Left ventricle myocardium superior (tissue), 1 donor: ENCODE results near the gene NAA25. TPM values are rescaled to one million over a fixed set of nuclear protein-coding genes. Genes with fewer than 3 reads are reported as not detected.
"Not testable (repeated sequence)": the region's sequence is repeated elsewhere in the genome, so short reads cannot be mapped to it uniquely, and the experiment has no call there.

ENCODE experiments used
- ATAC-seq: fragments of 200-7000 bp; cut with Tn5 transposase; one replicate; pipeline ENCODE4 v1.9.1; 2020; ENCODE audit warnings: mild to moderate bottlenecking, moderate library complexity
- DNase-seq: peaks from one replicate; pipeline ENCODE4 v3.0.0-alpha.2; 2020
- intact Hi-C: fragments of 100-400 bp; cut with micrococcal nuclease; formaldehyde crosslinking; loops from one replicate; pipeline ENCODE4 v1.11.0; 2022
- total RNA-seq: library from RNA; stranded (reverse); fragmentation: NEBNext Ultra II Directional; extraction: Animal tissue kit (Norgen Biotek cat#: 25700); gene quantifications from one replicate; pipeline ENCODE4 v1.2.1, GENCODE V29; 2021
- donor health status: DM: no; HTN: yes; CAD: no; lungs with severe emphysema.

NAA25 gene
- total RNA-seq, 1 donor from 2014 or later, result 17.8 TPM

DNA sequence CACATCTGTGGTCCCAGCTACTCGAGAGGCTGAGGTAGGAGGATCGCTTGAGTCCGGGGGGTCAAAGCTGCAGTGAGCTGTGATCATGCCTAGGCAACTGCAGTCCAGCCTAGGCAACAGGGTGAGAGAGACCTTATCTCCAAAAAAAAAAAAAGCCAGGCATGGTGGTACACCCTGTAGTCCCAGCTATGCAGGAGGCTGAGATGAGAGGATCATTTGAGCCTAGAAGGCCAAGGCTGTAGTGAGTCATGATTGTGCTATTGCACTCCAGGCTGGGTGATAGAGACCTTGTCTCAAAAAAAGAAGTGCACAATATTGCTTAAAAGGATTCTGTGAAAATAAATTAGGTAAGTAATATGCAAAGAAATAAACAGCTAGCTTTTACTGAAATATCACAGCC is 17.0 kb downstream of the NAA25 start:
- intact Hi-C loops, result no loop called here
- DNase-seq (no peak), ATAC-seq (no peak)

DNA sequence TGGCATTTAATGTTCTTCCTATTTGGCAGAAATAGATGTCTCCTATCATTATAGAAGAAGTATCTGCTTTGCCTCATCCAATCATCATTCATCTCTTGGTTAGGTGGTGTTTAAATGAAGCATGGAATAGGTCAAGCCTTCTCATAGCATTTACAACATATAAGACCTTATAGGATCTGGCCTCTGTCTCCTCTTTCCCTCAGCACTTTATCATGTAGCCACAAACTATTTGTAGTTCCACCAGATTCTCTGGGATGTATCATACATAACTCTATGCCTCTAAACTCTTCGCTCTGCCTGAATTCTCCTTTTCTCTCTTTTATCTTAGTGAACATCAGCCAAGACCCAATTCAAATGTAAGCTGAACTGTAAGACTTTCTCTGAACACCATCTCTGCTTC is 20.7 kb downstream of the NAA25 start:
- ATAC-seq (no peak), DNase-seq (no peak)
- intact Hi-C loops, result no loop called here

DNA sequence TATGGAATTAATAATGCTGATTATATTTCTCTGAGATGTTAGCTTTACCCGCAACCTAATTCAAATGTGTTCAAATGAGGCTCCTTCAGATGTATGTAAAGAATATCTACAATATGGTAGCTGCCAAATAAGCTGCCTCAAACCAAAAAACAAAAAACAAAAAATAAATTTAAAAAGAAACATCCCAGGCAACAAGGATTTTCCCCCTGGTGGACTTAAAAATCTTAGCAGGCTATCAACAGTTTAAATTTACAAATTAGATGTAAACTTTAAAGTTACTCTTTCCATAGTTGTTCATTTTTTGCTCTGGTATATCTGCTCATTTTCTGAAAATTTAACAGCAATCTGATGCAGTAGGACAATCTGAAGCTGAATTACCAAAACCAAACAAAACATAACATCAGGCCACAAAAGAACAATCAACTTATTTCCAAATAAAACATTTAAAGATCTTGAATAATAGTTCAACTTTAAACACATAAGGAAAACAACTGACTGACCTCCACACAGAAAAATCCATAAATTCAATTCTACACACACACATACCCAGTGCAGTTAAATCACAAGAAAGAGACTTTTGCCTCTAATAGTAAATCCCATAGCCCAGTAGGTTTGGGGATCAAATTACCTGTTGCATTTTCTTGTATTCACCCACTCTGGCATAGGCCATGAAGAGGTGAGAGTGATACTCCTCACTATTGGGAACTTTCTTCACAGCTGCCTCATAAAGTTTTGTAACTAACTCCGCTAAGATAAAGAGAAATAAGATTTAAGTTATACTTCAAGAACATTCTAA is 21.3 kb downstream of the NAA25 start:
- ATAC-seq, result no peak
- intact Hi-C loops, result no loop called here
- no peak for DNase-seq

DNA sequence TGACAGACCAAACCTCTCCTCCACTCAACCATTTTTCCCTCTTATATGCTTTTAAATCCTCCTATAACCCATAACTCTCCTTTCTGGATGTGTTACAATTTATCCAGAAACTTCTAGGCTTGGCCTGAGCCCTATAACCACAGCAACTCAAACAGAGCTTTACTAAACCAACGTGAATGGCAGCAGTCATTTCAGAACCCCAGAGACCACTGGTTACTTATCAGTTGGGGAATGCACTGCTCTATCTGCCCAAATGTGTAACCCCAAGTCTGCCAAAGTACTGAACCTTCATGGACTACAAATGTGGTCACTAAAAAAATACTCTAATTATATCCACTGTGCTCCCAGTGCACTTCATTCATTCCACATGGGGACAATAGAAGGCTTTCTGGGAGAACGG is 42.0 kb downstream of the NAA25 start:
- intact Hi-C loops, result no loop called here
- ATAC-seq, result no peak
- no peak for DNase-seq

DNA sequence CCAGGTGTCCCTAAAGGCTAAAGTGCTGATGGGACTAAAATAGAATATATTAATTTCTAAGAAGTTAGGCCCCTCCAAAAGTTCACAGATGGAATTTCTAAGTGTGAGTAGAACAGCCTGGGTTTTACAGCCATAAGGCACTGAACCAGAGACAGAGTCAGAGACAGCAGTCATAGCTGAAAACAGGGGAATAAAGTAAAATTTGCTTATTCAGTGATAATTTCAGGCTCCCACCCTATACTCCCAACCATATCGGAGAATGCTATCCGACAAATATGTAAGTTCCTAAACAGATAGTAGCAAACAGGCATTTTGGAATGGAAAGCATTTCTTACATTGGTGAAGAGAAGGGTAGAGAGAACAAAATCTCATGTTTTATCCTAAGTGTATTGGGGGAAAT is 45.3 kb downstream of the NAA25 start:
- DNase-seq (no peak), ATAC-seq (no peak)
- intact Hi-C loops, result no loop called here

DNA sequence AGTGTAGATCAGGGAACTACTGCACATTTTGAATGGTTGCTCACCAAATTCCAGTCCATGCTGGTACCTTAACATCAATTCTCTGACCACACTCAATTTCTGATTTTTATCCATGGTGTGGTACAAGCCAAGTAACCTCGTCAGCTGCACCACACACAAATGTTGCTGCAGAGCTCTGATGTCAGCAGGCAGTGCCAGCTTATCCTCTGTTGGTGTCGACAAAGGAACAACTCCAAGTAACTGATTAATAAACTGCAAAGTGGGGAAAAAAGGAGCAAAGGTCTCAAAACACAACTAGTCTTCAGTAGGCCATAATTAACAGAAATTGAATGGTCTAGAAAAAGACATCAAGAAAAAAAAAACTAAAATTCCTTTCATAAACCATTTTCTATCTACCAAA is 47.4 kb downstream of the NAA25 start:
- no peak for ATAC-seq
- intact Hi-C loops, result no loop called here
- no peak for DNase-seq

DNA sequence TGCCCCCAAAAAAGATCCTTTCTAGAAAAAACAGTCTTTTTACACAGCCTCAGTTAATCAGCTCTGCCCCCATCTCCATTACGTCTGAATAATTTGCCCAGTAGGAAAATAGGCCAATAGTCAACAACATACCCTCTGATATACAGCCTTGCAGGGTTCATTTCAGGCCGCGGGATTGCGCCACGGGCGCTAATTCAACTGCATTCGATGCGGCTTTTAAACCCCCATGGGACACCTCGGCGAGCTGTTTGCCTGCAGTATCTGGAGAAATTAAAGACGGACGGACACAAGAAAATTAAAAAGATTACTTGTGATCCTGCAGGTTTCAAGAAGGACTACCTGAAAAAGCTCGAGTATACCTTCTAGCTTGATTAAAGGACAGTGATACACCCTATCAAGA is 59.2 kb downstream of the NAA25 start:
- intact Hi-C loops, result no loop called here
- DNase-seq (no peak), ATAC-seq (no peak)

DNA sequence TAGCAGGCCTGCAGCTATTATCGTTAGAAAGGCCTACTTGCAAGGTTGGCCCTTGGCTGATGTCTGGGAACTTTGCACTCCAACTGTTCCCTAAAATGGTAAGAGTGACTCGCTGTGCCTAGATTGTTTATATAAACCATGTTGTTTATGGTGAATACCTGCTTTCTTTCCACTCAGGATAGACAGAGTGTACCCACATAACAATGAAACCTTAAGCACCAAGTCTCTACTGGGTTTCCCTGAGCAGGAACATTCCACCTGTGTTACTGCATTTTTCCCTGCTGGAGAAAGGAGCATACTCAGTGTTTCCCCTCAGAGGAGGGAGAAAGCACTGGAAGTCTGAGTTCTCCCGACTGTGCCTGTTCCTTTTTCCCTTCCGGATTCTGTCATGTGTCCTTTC is 62.6 kb downstream of the NAA25 start:
- DNase-seq (no peak), ATAC-seq (no peak)
- intact Hi-C loops, result no loop called here

DNA sequence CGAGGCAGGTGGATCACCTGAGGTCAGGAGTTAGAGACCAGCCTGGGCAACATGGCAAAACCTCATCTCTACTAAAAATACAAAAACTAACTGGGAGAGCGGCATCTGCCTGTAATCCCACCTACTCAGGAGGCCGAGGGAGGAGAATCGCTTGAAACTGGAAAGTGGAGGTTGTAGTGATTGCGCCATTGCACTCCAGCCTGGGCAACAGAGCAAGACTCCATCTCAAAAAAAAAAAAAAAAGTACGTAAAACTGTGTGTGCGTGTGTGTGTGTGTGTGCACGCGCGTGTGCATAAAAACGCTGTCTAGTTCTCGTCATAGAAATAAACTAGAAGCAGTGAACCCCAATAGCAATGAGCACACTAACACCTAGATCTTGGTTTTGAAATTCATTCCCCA is 72.0 kb downstream of the NAA25 start:
- DNase-seq, intact Hi-C loops, ATAC-seq: not testable (repeated sequence)

DNA sequence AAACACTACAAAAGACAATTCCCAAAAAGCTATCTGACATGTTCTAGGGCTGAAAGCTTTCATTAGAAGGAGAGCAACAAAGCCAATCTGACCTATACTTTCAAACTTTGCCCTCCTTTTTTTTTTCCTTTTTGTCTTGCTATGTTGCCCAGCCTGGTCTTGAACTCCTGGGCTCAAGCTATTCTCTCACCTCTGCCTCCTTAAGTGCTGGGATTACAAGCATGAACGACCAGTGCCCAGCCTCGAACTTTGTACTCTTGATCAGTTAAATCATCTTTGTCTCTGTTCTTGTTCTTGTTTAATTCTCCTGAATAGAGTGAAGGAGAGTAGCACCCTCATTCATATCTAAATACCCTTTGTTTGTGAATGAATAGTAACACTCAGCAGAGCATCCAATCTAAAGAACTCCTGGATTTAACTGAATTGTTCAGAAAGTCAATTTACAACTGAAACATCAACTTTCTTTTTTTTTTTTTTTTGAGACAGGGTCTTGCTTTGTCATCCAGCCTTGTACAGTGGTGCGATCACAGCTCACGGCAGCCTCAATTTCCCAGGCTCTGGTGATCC is 73.3 kb downstream of the NAA25 start:
- no peak for ATAC-seq
- intact Hi-C loops, result no loop called here

DNA sequence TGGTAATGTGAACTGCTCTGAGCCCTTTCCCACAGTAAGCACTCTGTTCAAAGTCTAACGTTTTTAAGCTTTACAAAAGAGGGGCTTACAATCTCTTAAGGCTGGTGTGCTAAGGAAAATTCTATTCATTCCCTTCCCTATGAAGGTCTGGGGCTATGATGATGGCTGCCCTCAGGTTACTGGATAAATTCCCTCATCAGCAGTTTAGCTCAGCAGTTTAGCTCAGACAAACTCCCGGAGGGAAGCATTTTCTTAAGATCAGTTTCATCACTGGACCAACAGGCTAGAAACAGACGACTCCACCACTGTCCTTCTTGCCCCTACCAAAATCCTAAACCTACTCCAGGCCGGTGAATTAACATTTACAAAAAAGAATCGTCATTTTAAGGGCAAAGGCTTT is 76.3 kb downstream of the NAA25 start:
- DNase-seq, result no peak
- intact Hi-C loops, result no loop called here
- no peak for ATAC-seq

More for the DNA sequence above, 73.3 kb downstream of the NAA25 start:
- DNase-seq, result no peak

DNA sequence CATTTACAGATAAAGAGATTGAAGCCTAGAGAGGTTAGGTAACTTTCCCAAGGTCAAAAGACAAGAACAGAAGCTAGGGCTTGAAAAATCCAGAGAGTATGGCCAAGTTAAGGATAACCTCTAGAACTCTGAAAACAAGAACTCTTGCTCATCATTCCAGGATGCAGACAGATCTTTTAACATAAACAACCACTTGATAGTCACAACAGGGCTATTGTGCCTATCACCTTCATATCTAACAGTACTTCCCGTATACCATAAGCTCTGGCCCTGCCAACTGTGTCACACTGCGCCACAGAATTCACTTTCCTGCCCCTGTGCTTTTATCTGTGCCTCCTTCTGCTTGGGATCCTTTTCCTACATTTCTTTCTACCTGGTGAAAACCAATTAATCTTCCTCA is 77.1 kb downstream of the NAA25 start:
- intact Hi-C loops, result no loop called here
- DNase-seq (no peak), ATAC-seq (no peak)

DNA sequence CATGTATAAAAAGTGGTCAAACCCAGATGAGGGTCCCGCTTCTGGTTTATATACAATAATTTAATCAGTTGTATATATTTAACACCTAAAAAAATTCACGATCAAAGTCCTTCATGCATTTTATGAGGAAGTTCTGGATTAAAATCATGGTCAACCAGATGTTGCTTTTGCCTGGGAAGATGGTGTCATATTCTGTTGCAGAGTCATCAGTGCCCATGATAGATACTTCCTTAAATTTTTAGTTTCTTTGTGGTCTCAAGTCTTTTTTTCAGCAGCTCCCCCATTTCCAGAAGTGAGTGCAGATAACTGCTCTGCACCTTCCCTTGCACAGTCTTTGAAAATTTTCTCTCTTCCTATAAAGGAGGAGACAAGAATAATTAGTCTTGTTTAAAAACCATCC is 79.3 kb downstream of the NAA25 start:
- ATAC-seq, result no peak
- intact Hi-C loops, result no loop called here
- no peak for DNase-seq

DNA sequence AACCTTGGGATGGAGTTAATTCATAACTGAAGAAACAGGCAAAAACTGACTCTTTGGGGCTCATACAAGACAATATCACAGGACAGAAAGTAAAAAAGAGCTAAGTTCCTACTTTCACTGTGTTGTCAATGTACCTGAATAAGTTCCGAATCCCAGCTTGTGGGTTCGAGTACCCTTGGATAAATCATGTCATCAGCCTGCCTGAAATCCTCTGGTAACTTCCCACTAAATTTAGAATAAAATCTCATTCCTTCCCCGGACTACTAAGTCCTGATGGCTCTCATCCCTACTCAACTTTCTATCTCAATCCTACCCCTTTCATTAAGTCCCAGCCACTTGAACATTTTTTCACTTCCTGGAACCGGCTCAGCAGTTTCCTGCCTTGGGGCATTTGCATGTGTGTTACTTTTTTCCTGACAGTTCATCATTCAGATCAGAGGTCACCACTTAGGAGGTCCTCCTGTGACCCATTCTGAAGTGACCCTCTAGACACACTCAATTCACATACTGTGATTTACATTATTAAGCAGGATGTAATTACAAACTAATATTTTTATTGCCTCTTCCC is 82.7 kb downstream of the NAA25 start:
- ATAC-seq (no peak), DNase-seq (no peak)
- intact Hi-C loops, result no loop called here

DNA sequence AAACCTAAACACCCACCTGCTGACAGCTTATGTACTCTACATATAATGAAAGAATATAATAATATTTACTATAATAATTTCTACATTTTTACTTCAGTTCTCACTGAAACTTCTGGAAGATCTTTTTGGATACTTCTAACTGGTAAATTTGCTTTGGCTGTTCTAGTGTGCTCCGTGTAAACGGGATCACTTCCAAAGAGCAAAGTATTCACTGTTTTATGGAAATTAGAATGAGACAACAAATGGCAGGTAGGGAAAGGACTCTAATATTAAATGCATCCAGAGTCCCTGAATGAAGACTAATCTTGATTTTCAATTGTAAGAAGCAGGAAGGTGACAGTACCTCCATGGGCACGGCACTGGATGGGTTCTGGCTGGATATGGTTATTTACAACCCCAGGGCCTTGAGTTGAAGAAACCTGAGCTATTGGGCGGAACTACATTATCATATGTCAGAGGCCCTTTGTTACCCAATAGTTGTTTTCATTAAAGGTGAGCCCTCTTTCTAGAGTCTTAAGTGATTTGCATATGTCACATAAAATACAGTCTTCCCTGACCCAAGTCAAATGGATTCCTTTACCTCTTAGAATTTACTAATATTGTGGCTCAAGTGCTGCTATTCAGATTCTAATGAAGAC is 84.7 kb downstream of the NAA25 start:
- intact Hi-C loops, result no loop called here
- ATAC-seq (no peak), DNase-seq (no peak)

DNA sequence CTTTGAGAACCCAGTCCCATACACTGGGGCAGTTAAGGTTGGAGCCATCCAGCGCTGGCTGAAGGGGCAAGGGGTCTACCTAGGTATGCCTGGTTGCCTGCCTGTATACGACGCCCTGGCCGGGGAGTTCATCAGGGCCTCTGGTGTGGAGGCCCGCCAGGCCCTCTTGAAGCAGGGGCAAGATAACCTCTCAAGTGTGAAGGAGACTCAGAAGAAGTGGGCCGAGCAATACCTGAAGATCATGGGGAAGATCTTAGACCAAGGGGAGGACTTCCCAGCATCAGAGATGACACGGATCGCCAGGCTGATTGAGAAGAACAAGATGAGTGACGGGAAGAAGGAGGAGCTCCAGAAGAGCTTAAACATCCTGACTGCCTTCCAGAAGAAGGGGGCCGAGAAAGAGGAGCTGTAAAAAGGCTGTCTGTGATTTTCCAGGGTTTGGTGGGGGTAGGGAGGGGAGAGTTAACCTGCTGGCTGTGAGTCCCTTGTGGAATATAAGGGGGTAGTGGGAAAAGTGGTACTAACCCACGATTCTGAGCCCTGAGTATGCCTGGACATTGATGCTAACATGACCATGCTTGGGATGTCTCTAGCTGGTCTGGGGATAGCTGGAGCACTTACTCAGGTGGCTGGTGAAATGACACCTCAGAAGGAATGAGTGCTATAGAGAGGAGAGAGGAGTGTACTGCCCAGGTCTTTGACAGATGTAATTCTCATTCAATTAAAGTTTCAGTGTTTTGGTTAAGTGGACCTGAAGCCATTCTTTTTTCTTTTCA is 86.2 kb downstream of the NAA25 start:
- no peak for DNase-seq
- no peak for ATAC-seq
- intact Hi-C loops, result no loop called here

DNA sequence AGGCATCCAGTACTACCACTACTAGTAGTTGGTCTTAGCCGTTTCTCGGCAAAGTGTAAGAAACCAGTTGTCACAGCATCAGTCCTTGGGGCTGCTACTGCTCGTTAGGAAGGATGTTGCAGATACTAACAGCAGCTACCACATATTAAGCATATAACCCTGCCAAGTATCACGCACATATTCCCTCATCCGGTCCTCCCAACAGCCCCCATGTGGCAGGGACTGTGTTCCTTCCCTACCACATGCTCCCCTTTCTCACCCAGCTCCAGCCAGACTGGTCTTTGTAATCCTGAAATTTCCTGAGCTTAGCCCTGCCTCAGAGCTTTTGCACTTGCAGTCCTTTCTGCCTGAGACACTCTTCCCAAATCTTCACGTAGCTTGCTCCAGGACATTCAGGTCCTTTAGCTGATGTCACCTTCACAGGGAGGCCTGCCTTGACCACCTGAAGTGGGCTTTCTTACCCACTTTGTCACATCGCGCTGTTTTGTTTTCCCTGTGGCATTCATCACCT is 87.6 kb downstream of the NAA25 start:
- DNase-seq, result no peak
- intact Hi-C loops, result no loop called here
- ATAC-seq, result no peak

DNA sequence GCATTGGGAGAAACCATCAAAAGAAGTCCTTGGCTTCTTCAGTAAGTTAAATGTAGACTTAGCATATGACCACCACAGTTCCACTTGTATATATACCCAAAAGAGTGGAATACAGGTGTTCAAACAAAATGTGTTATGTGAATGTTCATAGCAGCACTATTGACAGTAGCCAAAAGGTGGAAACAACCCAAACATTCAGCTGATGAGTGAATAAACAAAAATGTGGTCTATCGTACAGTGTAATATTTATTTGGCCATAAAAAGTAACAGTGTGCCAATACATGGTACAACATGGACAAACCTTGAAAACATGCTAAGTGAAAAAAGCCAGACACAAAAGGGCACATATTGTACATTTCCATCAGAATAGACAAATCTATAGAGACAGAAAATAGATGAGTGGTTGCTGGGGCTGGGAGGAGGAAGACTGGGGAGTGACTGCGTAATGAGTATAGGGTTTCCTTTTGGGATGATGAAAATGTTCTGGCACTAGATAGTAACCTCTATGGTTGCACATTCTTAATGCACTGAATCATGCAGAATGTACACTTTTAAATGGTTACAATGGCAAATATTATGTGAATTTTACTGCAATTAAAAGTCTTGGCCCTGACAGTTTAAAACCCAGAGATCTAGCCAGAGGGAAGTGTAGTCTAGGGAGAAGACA is 89.9 kb downstream of the NAA25 start:
- intact Hi-C loops, result loop anchor here (10.0 kb wide), 1 partner anchor 74 kb away; no protein-coding TSS in a partner anchor
- ATAC-seq (no peak), DNase-seq (no peak)

DNA sequence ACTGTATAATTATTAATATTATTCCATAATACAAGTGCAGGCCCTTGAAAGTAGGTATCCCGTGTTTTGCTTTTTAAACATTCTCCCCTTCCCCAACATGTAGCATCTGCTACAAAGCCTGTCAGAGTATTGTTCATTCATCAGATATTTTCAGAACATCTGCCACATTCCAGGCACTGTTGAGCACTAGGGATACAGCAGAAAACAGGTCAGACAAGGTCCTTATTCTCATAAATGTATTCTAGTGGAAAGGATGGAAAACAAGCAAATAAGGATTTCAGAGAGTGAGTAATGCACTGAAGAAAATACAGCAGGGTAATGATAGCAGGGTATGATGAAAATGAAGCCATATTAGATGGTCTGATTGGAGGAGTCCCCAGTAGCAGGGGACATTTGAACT is 91.5 kb downstream of the NAA25 start:
- DNase-seq (no peak), ATAC-seq (no peak)
- intact Hi-C loops, result loop anchor here (10.0 kb wide), 1 partner anchor 72 kb away; no protein-coding TSS in a partner anchor
